H9 (cell line): Measurements from ENCODE around the gene NRG2. TPM values are rescaled to one million over a fixed set of nuclear protein-coding genes. Genes with fewer than 3 reads are reported as not detected.

Experiments
- DNase-seq: peaks from one replicate; pipeline ENCODE4 v3.0.0-alpha.2; 2017
- H2AFZ ChIP-seq: one replicate; pipeline ENCODE4 v1.6.1; 2013; ENCODE audit warnings: mild to moderate bottlenecking, low read length, control low read depth, moderate library complexity
- H2AK5ac ChIP-seq: 2 replicates; pipeline ENCODE4 v1.6.1; 2013; ENCODE audit warnings: low read length, control low read depth, mixed read lengths; ENCODE audit not compliant: insufficient read length
- H2BK120ac ChIP-seq: one replicate; pipeline ENCODE4 v1.6.1; 2013; ENCODE audit warnings: low read depth, mild to moderate bottlenecking, low read length, control low read depth, inconsistent platforms; ENCODE audit not compliant: poor library complexity, severe bottlenecking
- H2BK12ac ChIP-seq: 2 replicates; pipeline ENCODE4 v1.6.1; 2013; ENCODE audit warnings: low read length, control low read depth, mixed read lengths, low read depth; ENCODE audit not compliant: insufficient read length
- H2BK15ac ChIP-seq: 2 replicates; pipeline ENCODE4 v1.6.1; 2013; ENCODE audit warnings: low read depth, low read length, control low read depth
- H2BK20ac ChIP-seq: one replicate; pipeline ENCODE4 v1.6.1; 2013; ENCODE audit warnings: low read depth, mild to moderate bottlenecking, low read length, control low read depth, inconsistent platforms; ENCODE audit not compliant: poor library complexity, severe bottlenecking
- H2BK5ac ChIP-seq: 2 replicates; pipeline ENCODE4 v1.6.1; 2013; ENCODE audit warnings: low read length, control low read depth, mixed read lengths; ENCODE audit not compliant: insufficient read length
- H3K14ac ChIP-seq: 2 replicates; pipeline ENCODE4 v1.6.1; 2013; ENCODE audit warnings: low read length, control low read depth; ENCODE audit not compliant: insufficient read depth
- H3K18ac ChIP-seq: 2 replicates; pipeline ENCODE4 v1.6.1; 2013; ENCODE audit warnings: low read depth, mild to moderate bottlenecking, mixed read lengths, low read length, control low read depth; ENCODE audit not compliant: insufficient read length
- H3K23ac ChIP-seq: 2 replicates; pipeline ENCODE4 v1.6.1; 2013; ENCODE audit warnings: low read length, control low read depth, mixed read lengths, low read depth; ENCODE audit not compliant: insufficient read length
- H3K23me2 ChIP-seq: 2 replicates; pipeline ENCODE4 v1.6.1; 2013; ENCODE audit warnings: low read depth, mild to moderate bottlenecking, mixed read lengths, low read length, control low read depth; ENCODE audit not compliant: insufficient read length, poor library complexity, severe bottlenecking
- H3K27ac ChIP-seq: 2 replicates; pipeline ENCODE4 v1.5.1; 2013; ENCODE audit warnings: low read length, control low read depth, mixed read lengths, low read depth; ENCODE audit not compliant: insufficient read length
- H3K27me3 ChIP-seq: 2 replicates; pipeline ENCODE4 v1.6.1; 2013; ENCODE audit warnings: low read length, control low read depth, inconsistent platforms; ENCODE audit not compliant: insufficient read depth
- H3K4ac ChIP-seq: 2 replicates; pipeline ENCODE4 v1.6.1; 2013; ENCODE audit warnings: low read depth, mild to moderate bottlenecking, control low read depth, inconsistent platforms, low read length, moderate library complexity
- H3K4me1 ChIP-seq: 2 replicates; pipeline ENCODE4 v1.6.1; 2013; ENCODE audit warnings: low read length, control low read depth, inconsistent platforms; ENCODE audit not compliant: insufficient read depth
- H3K4me2 ChIP-seq: 2 replicates; pipeline ENCODE4 v1.6.1; 2013; ENCODE audit warnings: low read length, control low read depth, mixed read lengths; ENCODE audit not compliant: insufficient read length, insufficient read depth
- H3K56ac ChIP-seq: 2 replicates; pipeline ENCODE4 v1.6.1; 2013; ENCODE audit warnings: low read depth, mild to moderate bottlenecking, mixed read lengths, low read length, control low read depth; ENCODE audit not compliant: insufficient read length
- H3K79me1 ChIP-seq: 2 replicates; pipeline ENCODE4 v1.6.1; 2013; ENCODE audit warnings: low read depth, mild to moderate bottlenecking, moderate library complexity, low read length, control low read depth, inconsistent platforms; ENCODE audit not compliant: insufficient read depth, poor library complexity, severe bottlenecking
- H3K79me2 ChIP-seq: 2 replicates; pipeline ENCODE4 v1.6.1; 2013; ENCODE audit warnings: low read length, control low read depth, inconsistent platforms; ENCODE audit not compliant: insufficient read depth
- H3K9ac ChIP-seq: 2 replicates; pipeline ENCODE4 v1.6.1; 2013; ENCODE audit warnings: low read length, control low read depth, mixed read lengths; ENCODE audit not compliant: insufficient read length; ENCODE audit errors: extremely low read depth
- H3K9me3 ChIP-seq: one replicate; pipeline ENCODE4 v1.6.1; 2013; ENCODE audit warnings: low read depth, low read length, inconsistent platforms; ENCODE audit not compliant: control insufficient read depth
- H3T11ph ChIP-seq: one replicate; pipeline ENCODE4 v1.6.1; 2013; ENCODE audit warnings: mild to moderate bottlenecking, low read length, control low read depth, inconsistent platforms
- H4K20me1 ChIP-seq: one replicate; pipeline ENCODE4 v1.6.1; 2013; ENCODE audit not compliant: control insufficient read depth, insufficient read length, insufficient read depth
- H4K5ac ChIP-seq: 2 replicates; pipeline ENCODE4 v1.6.1; 2013; ENCODE audit warnings: low read depth, mild to moderate bottlenecking, mixed read lengths, low read length, control low read depth; ENCODE audit not compliant: insufficient read length
- H4K8ac ChIP-seq: replicated peaks from 2 replicates; pipeline ENCODE4 v1.6.1; 2013; ENCODE audit warnings: low read length, control low read depth, mixed read lengths, low read depth; ENCODE audit not compliant: insufficient read length
- H4K91ac ChIP-seq: 2 replicates; pipeline ENCODE4 v1.6.1; 2013; ENCODE audit warnings: low read depth, mild to moderate bottlenecking, moderate library complexity, mixed read lengths, low read length, control low read depth; ENCODE audit not compliant: insufficient read length
- H3K27ac Mint-ChIP-seq, 3 experiments: 2 replicates in 2 of 3; 3 replicates in 1 of 3; pipeline ENCODE4 v1.8.0; 2020 to 2021; ENCODE audit warnings: mixed read lengths in 3 of 3, mild to moderate bottlenecking in 1 of 3, moderate library complexity in 1 of 3
- H3K27me3 Mint-ChIP-seq: 2 replicates; pipeline ENCODE4 v1.8.0; 2021; ENCODE audit warnings: low read depth, mild to moderate bottlenecking, moderate library complexity, mixed read lengths
- H3K36me3 Mint-ChIP-seq, 3 experiments: 2 replicates in 2 of 3; 3 replicates in 1 of 3; pipeline ENCODE4 v1.8.0; 2020 to 2021; ENCODE audit warnings: low read depth in 3 of 3, mixed read lengths in 3 of 3; ENCODE audit not compliant: insufficient read depth in 1 of 3
- H3K4me1 Mint-ChIP-seq, 2 experiments: 2 replicates each; pipeline ENCODE4 v1.8.0; 2020; ENCODE audit warnings: mixed read lengths in 2 of 2
- H3K4me3 Mint-ChIP-seq, 2 experiments: 2 replicates in 1 of 2; 3 replicates in 1 of 2; pipeline ENCODE4 v1.8.0; 2020 to 2021; ENCODE audit warnings: mild to moderate bottlenecking in 2 of 2, mixed read lengths in 2 of 2, moderate library complexity in 1 of 2
- H3K9me3 Mint-ChIP-seq, 2 experiments: 2 replicates in 1 of 2; 3 replicates in 1 of 2; pipeline ENCODE4 v1.8.0; 2020; ENCODE audit warnings: mild to moderate bottlenecking in 2 of 2, mixed read lengths in 2 of 2, moderate library complexity in 1 of 2
- CTCF ChIP-seq: fragments of 200-600 bp; sonication (generic); conservative IDR thresholded peaks from 3 replicates; pipeline ENCODE4 v1.8.0; 2021; ENCODE audit warnings: antibody characterized with exemption, mild to moderate bottlenecking
- WGBS: extraction: QIAGEN DNeasy Blood & Tissue Kit; methylation state at CpG from one replicate; pipeline ENCODE4 v1.1.7; 2013; ENCODE audit warnings: missing lambda C conversion rate, low lambda C conversion rate, mixed read lengths; ENCODE audit not compliant: insufficient read length; ENCODE audit errors: extremely low coverage; 5-methylcytosine and 5-hydroxymethylcytosine counted together
- total RNA-seq: library from RNA; stranded (reverse); gene quantifications from 2 replicates; pipeline ENCODE4 v1.2.1, GENCODE V29; 2021

The NRG2 gene
- total RNA-seq, 1 experiment from 2014 or later = not detected

- H2AK5ac ChIP-seq = no peak overlapping the region
- H4K8ac ChIP-seq = no peak overlapping the region
- no peak overlapping the region for H2BK12ac ChIP-seq
- no peak overlapping the region; the same call in 1 of the 2 replicates for H3K14ac ChIP-seq
- no peak for TF ChIP-seq CTCF
- no peak for DNase-seq
- Mint-ChIP-seq H3K4me1 (peaks cover 9 to 11% of the 10 kb centered on the region in 2 experiments), H3K9me3 (peaks cover 4 to 6% of the 10 kb centered on the region in 2 experiments; a peak in 4 of 5 replicates), H3K4me3 (no peak overlapping the region), H3K27me3 (peaks cover 36% of the 10 kb centered on the region), H3K36me3 (peaks cover 0 to 2% (median 0%) of the 10 kb centered on the region in 3 experiments; a peak in 2 of 7 replicates), H3K27ac (no peak overlapping the region)
- no peak overlapping the region for H3K27ac ChIP-seq
- H3K79me2 ChIP-seq = no peaks in the 10 kb centered on the region
- no peak overlapping the region for H2BK120ac ChIP-seq
- no peak overlapping the region for H3K4me2 ChIP-seq
- no peaks in the 10 kb centered on the region for H3K4me1 ChIP-seq
- no peak overlapping the region for H2BK5ac ChIP-seq
- no peak overlapping the region for H3K18ac ChIP-seq
- no peak overlapping the region for H3K56ac ChIP-seq
- H3K79me1 ChIP-seq = no peaks in the 10 kb centered on the region
- H3K9me3 ChIP-seq = no peaks in the 10 kb centered on the region
- H4K20me1 ChIP-seq = no peaks in the 10 kb centered on the region
- H2BK15ac ChIP-seq = no peak overlapping the region
- H2BK20ac ChIP-seq = no peak overlapping the region
- no peak overlapping the region for H2AFZ ChIP-seq
- no peak overlapping the region for H3K23ac ChIP-seq
- H3K9ac ChIP-seq = no peak overlapping the region
- WGBS = no CpG with 5 or more reads among the region's 8 CpGs
- no peak overlapping the region for H4K5ac ChIP-seq
- H3K23me2 ChIP-seq = no peaks in the 10 kb centered on the region
- H3K27me3 ChIP-seq = no peaks in the 10 kb centered on the region
- H4K91ac ChIP-seq = no peak overlapping the region
- no peak overlapping the region for H3K4ac ChIP-seq
- no peak overlapping the region for H3T11ph ChIP-seq
Measured at GRCh38 chr5:139817362-139817761, 225.7 kb downstream of the NRG2 start.
